Mesendoderm (in vitro differentiated cells): ENCODE results near the gene PLEK2.

Experiments used
- DNase-seq: peaks from one replicate; pipeline ENCODE4 v3.0.0; 2013
- H2AK5ac ChIP-seq: 2 replicates; pipeline ENCODE4 v1.6.1; 2013; ENCODE audit warnings: low read length, inconsistent platforms
- H2BK120ac ChIP-seq: 2 replicates; pipeline ENCODE4 v1.6.1; 2013; ENCODE audit warnings: low read depth, mild to moderate bottlenecking, low read length, moderate library complexity, mixed read lengths
- H2BK15ac ChIP-seq: replicated peaks from 2 replicates; pipeline ENCODE4 v1.6.1; 2013; ENCODE audit warnings: low read depth, mild to moderate bottlenecking, moderate library complexity
- H2BK5ac ChIP-seq: 2 replicates; pipeline ENCODE4 v1.6.1; 2013; ENCODE audit warnings: low read length, inconsistent platforms
- H3K18ac ChIP-seq: 2 replicates; pipeline ENCODE4 v1.6.1; 2013; ENCODE audit warnings: mild to moderate bottlenecking, low read length, mixed read lengths
- H3K23ac ChIP-seq: one replicate; pipeline ENCODE4 v1.6.1; 2013; ENCODE audit warnings: low read length
- H3K27ac ChIP-seq: 2 replicates; pipeline ENCODE4 v1.5.1; 2013; ENCODE audit warnings: low read depth, mild to moderate bottlenecking, inconsistent platforms, low read length, moderate library complexity
- H3K27me3 ChIP-seq: 2 replicates; pipeline ENCODE4 v1.6.1; 2013; ENCODE audit warnings: low read length, control low read depth, mild to moderate bottlenecking, inconsistent platforms; ENCODE audit not compliant: insufficient read depth, poor library complexity
- H3K36me3 ChIP-seq: 2 replicates; pipeline ENCODE4 v1.6.1; 2013; ENCODE audit warnings: low read length, inconsistent platforms; ENCODE audit not compliant: control insufficient read depth, insufficient read depth
- H3K4ac ChIP-seq: one replicate; pipeline ENCODE4 v1.6.1; 2013; ENCODE audit warnings: low read depth, mild to moderate bottlenecking, low read length, moderate library complexity
- H3K4me1 ChIP-seq: 2 replicates; pipeline ENCODE4 v1.6.1; 2013; ENCODE audit warnings: low read depth, low read length, inconsistent platforms; ENCODE audit not compliant: control insufficient read depth
- H3K4me2 ChIP-seq: 2 replicates; pipeline ENCODE4 v1.6.1; 2013; ENCODE audit warnings: low read length
- H3K4me3 ChIP-seq: 2 replicates; pipeline ENCODE4 v1.5.1; 2013; ENCODE audit warnings: mild to moderate bottlenecking, low read length
- H3K56ac ChIP-seq: one replicate; pipeline ENCODE4 v1.6.1; 2013; ENCODE audit warnings: low read length
- H3K79me1 ChIP-seq: 2 replicates; pipeline ENCODE4 v1.6.1; 2013; ENCODE audit warnings: low read length, inconsistent platforms
- H3K79me2 ChIP-seq: 2 replicates; pipeline ENCODE4 v1.6.1; 2013; ENCODE audit warnings: mild to moderate bottlenecking, low read length; ENCODE audit not compliant: control insufficient read depth, insufficient read depth
- H3K9ac ChIP-seq: 2 replicates; pipeline ENCODE4 v1.6.1; 2013; ENCODE audit warnings: low read length, inconsistent platforms
- H4K5ac ChIP-seq: one replicate; pipeline ENCODE4 v1.6.1; 2013; ENCODE audit warnings: low read length
- H4K8ac ChIP-seq: one replicate; pipeline ENCODE4 v1.6.1; 2013; ENCODE audit warnings: low read depth, mild to moderate bottlenecking, control low read depth, low read length, moderate library complexity
- WGBS: extraction: QIAGEN DNeasy Blood & Tissue Kit; methylation state at CpG from one replicate; pipeline ENCODE4 v1.1.7; 2013; ENCODE audit warnings: low lambda C conversion rate, missing lambda C conversion rate; ENCODE audit not compliant: insufficient coverage; ENCODE audit errors: extremely low coverage; 5-methylcytosine and 5-hydroxymethylcytosine counted together

The PLEK2 gene

GRCh38 chr14:67421356-67422224, 9.6 kb upstream of the PLEK2 start:
- Histone ChIP-seq H3K27ac (no peak overlapping the region), H2AK5ac (no peak overlapping the region), H3K4ac (no peak overlapping the region), H3K56ac (no peak overlapping the region), H3K4me3 (no peak overlapping the region), H3K18ac (no peak overlapping the region), H2BK5ac (no peak overlapping the region), H3K79me2 (no peaks in the 10 kb centered on the region), H4K8ac (no peak overlapping the region), H3K36me3 (no peaks in the 10 kb centered on the region), H3K9ac (no peak overlapping the region), H3K79me1 (no peaks in the 10 kb centered on the region), H3K23ac (no peak overlapping the region), H3K27me3 (no peaks in the 10 kb centered on the region), H3K4me2 (no peak overlapping the region), H4K5ac (no peak overlapping the region), H3K4me1 (no peaks in the 10 kb centered on the region), H2BK120ac (no peak overlapping the region), H2BK15ac (no peak overlapping the region)
- DNase-seq = no peak
- no CpG with 5 or more reads among the region's 11 CpGs for WGBS

GRCh38 chr14:67420102-67420739, 8.3 kb upstream of the PLEK2 start:
- no peak overlapping the region for H2BK120ac ChIP-seq
- no peak overlapping the region for H2BK15ac ChIP-seq
- WGBS = no CpG with 5 or more reads among the region's 12 CpGs
- no peak overlapping the region for H3K4me3 ChIP-seq
- H4K5ac ChIP-seq = no peak overlapping the region
- no peak overlapping the region for H3K4me2 ChIP-seq
- H3K79me2 ChIP-seq = no peaks in the 10 kb centered on the region
- H3K4me1 ChIP-seq = no peaks in the 10 kb centered on the region
- H2BK5ac ChIP-seq = no peak overlapping the region
- H2AK5ac ChIP-seq = no peak overlapping the region
- H3K36me3 ChIP-seq = no peaks in the 10 kb centered on the region
- DNase-seq = peak; percentile 71
- no peak overlapping the region for H3K27ac ChIP-seq
- no peak overlapping the region for H3K18ac ChIP-seq
- no peak overlapping the region for H3K4ac ChIP-seq
- no peaks in the 10 kb centered on the region for H3K27me3 ChIP-seq
- no peak overlapping the region for H3K23ac ChIP-seq
- no peak overlapping the region for H4K8ac ChIP-seq
- no peaks in the 10 kb centered on the region for H3K79me1 ChIP-seq
- H3K9ac ChIP-seq = no peak overlapping the region
- H3K56ac ChIP-seq = no peak overlapping the region

GRCh38 chr14:67418401-67419191, 6.6 kb upstream of the PLEK2 start:
- no CpG with 5 or more reads among the region's 11 CpGs for WGBS
- Histone ChIP-seq H3K27ac (no peak overlapping the region), H3K36me3 (no peaks in the 10 kb centered on the region), H3K79me1 (no peaks in the 10 kb centered on the region), H2BK5ac (no peak overlapping the region), H3K4me1 (no peaks in the 10 kb centered on the region), H3K4me3 (no peak overlapping the region), H3K56ac (no peak overlapping the region), H3K79me2 (no peaks in the 10 kb centered on the region), H2BK15ac (no peak overlapping the region), H3K9ac (no peak overlapping the region), H2AK5ac (no peak overlapping the region), H2BK120ac (no peak overlapping the region), H3K23ac (no peak overlapping the region), H4K8ac (no peak overlapping the region), H3K4me2 (no peak overlapping the region), H4K5ac (no peak overlapping the region), H3K4ac (no peak overlapping the region), H3K27me3 (no peaks in the 10 kb centered on the region), H3K18ac (no peak overlapping the region)
- DNase-seq = no peak

- Histone ChIP-seq H3K79me1 (no peaks in the 10 kb centered on the region), H3K4me2 (no peak overlapping the region), H3K79me2 (no peaks in the 10 kb centered on the region), H2BK5ac (no peak overlapping the region), H4K5ac (no peak overlapping the region), H3K18ac (no peak overlapping the region), H3K4me1 (no peaks in the 10 kb centered on the region), H2BK15ac (no peak overlapping the region), H3K4me3 (no peak overlapping the region), H3K27me3 (no peaks in the 10 kb centered on the region), H3K23ac (no peak overlapping the region), H3K4ac (no peak overlapping the region), H3K27ac (no peak overlapping the region), H3K9ac (no peak overlapping the region), H2AK5ac (no peak overlapping the region), H2BK120ac (no peak overlapping the region), H3K36me3 (no peaks in the 10 kb centered on the region), H3K56ac (no peak overlapping the region), H4K8ac (no peak overlapping the region)
- WGBS = no CpG with 5 or more reads among the region's 3 CpGs
- no peak for DNase-seq
Measured at GRCh38 chr14:67417633-67418032, 5.7 kb upstream of the PLEK2 start.

GRCh38 chr14:67416810-67417209, 4.8 kb upstream of the PLEK2 start:
- H2BK15ac ChIP-seq = no peak overlapping the region
- no peaks in the 10 kb centered on the region for H3K79me1 ChIP-seq
- H3K9ac ChIP-seq = no peak overlapping the region
- H3K27ac ChIP-seq = no peak overlapping the region
- no peak overlapping the region for H2AK5ac ChIP-seq
- no peak overlapping the region for H3K4me3 ChIP-seq
- no peaks in the 10 kb centered on the region for H3K79me2 ChIP-seq
- H3K56ac ChIP-seq = no peak overlapping the region
- no peak overlapping the region for H4K8ac ChIP-seq
- H3K36me3 ChIP-seq = no peaks in the 10 kb centered on the region
- no peak overlapping the region for H2BK120ac ChIP-seq
- no peak overlapping the region for H3K4ac ChIP-seq
- WGBS = no CpG with 5 or more reads among the region's 2 CpGs
- H3K4me1 ChIP-seq = no peaks in the 10 kb centered on the region
- no peak overlapping the region for H3K18ac ChIP-seq
- H4K5ac ChIP-seq = no peak overlapping the region
- H2BK5ac ChIP-seq = no peak overlapping the region
- H3K23ac ChIP-seq = no peak overlapping the region
- no peak for DNase-seq
- no peak overlapping the region for H3K4me2 ChIP-seq
- no peaks in the 10 kb centered on the region for H3K27me3 ChIP-seq
